GM18526 (cell line): ENCODE measurements around the gene CORO6.

Source experiments
- POLR2A ChIP-seq: IDR thresholded peaks from 3 replicates; pipeline ENCODE4 v1.6.1; 2011; ENCODE audit not compliant: insufficient read length; ENCODE audit errors: extremely low read depth

The CORO6 gene

DNA sequence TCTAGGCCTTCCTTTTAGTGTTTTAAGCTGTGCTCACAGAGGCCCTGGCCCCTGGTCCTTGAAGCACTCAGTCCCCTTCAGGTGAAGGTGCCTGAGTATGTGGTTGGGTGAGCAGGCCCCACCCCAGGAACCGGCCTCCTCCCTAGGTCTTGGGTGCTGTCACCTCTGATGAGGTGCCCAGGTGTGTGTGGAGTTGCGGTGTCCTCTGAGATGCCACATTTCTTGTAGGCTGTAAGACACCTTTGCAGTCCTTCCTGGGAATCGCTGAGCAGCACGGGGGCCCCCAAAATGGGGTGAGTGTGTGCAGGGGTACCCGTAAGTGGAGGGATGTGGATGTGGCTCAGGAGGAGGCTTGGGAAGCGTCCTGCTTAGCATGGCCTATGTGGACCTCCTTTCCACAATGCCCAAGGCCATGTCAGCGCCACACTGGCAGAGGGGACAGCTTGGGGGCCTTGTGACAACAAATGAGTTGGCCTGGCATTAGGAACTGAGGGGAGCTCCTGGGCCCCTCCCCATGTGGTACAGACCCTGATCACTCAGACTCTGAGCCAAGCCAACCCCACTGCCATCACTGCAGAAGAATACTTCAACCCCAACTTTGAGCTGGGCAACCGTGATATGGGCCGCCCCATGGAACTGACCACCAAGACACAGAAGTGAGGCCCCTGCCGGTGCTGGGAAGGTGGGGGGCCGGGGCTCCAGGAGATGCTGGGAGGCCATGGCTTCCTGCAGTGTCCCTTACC, 11.2 kb downstream of the CORO6 start:
- TF ChIP-seq POLR2A: no peak

GRCh38 chr17:29610395-29610794, 12.3 kb downstream of the CORO6 start:
- TF ChIP-seq POLR2A: no peak

- TF ChIP-seq POLR2A: no peak
Measured at GRCh38 chr17:29608986-29609385, 13.7 kb downstream of the CORO6 start.

DNA sequence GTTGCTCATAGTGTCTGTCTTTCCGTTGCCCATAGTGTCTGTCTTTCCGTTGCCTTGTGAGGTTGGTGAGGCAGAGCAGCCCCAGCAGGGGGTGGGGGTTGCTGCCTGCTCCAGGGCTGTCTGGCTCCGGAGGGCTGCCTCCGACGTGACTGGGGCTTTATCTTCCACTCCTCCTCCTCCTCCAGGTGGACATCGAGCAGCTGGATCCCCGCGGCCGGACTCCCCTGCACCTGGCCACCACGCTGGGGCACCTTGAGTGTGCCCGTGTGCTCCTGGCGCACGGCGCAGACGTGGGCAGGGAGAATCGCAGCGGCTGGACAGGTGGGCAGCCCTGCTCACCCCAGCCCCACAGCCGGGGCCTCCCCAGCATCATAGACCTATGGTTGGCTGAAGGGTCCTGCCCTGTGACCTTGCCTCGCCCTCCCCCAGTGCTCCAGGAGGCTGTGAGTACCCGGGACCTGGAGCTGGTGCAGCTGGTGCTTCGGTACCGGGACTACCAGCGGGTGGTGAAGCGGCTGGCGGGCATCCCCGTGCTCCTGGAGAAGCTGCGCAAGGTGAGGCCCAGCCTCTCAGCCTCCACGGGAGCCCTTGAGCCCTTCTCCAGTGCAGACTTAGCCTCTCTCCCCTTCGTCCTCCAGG, 15.0 kb downstream of the CORO6 start:
- TF ChIP-seq POLR2A: no peak

DNA sequence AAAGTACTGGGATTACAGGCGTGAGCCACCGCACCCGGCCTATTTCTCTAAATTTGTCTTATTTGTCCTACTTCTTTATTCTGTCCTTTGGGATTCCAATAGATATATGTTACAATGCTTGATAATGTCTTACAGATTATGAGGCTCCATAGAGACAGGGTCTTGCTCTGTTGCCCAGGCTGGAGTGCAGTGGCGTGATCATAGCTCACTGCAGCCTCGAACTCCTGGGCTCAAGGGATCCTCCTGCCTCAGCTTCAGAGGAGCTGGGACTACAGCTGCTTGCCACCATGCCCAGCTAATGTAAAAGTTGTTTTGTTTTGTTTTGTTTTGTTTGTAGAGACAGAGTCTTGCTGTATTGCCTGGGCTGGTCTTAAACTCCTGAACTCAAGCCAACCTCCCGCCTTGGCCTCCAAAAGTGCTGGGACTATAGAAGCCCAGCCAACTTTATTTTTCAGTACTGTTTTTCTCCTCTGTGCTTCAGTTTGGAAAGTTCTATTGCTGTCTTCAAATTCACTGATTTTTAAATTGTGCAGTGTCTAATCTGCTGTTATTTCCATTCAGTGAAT, 19.5 kb downstream of the CORO6 start:
- TF ChIP-seq POLR2A: no peak

GRCh38 chr17:29597361-29598172, 25.1 kb downstream of the CORO6 start:
- no peak for TF ChIP-seq POLR2A

- no peak for TF ChIP-seq POLR2A
Measured at GRCh38 chr17:29596811-29597210, 25.9 kb downstream of the CORO6 start.

DNA sequence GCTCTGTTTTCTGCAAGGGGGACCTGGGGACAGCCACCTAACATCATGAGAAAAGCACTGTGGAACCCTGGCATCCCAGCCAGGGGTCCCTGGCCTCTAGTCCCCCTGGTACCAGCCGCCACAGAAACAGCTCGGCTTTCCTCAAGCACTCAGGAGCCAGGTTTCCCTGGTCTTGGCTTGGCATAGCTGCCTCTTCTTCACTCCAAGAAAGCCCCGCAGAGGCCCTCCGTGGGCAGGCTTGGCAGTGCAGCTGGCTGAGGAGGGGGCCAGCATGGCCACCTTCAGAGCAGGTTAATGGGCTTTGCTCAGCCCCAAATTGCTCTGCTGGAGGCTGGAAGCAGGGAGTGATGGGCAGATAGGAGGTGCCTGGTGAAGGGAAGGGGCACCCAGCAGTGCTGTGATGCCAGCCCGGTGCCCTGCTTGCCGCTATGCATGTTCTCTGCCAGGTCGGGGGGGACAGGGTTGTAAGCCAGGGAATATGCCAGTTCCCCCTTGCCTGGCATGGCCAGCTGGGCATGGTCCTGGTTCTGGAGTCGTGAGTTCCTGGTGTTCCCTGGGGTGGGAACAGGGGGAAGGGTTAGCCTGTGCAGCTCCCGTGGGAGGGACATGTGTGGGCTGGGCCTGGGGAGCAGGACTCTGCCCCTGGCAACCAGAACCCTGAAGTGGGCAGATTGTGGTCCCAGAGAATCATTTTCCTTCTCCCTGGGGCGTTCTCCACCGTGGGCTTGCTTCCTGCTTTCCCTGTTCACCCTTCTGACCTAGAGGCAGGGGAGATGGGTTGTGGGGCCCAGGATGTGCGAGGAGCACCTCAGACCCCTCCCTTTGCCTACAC, 26.6 kb downstream of the CORO6 start:
- no peak for TF ChIP-seq POLR2A

- TF ChIP-seq POLR2A: no peak
Measured at GRCh38 chr17:29595107-29595942, 27.4 kb downstream of the CORO6 start.

- no peak for TF ChIP-seq POLR2A
Measured at GRCh38 chr17:29594519-29595090, 28.1 kb downstream of the CORO6 start.

DNA sequence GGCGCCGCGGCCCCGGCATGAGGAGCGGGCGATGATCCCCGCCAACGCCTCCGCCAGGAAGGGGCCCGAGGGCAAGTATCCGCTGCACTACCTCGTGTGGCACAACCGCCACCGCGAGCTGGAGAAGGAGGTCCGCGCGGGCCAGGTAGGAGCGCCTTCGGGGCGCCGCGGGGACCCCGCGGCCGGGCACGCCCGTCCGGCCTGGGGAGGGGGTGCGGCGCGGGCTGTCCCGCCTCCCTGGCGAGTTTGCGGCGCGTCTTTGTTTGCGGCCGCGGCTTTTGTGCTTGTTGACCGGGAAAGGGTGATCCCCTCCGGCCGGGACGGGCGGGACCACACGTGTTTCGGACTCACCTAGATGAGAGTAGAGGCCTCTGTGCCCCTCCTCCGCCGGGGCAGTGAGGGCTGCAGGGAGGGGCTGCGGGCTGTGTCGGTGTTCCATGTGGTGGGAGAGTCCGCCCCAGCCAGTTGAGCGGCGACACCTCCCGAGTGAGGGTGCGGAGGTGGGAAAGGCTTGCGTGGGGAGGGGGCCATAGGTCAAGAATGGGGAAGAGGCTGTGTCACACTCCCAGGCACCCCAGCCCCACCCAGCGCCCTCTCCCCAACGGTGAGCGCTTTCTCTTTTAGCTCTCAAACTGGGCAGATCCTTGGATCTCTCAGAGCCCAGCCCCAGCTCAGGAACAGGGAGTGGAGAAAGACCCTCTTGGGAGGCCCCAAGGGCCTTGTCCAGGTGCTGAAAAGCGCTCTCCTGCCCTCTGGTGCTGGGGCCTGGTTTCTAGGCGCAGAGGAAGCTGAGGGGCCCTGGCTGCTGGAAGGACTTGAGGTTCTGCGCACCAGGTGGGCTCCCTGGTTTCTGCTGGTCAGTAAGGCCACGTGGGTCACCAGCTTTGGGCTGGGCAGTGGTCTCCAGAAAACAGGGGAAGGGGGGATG, 28.9 kb downstream of the CORO6 start:
- TF ChIP-seq POLR2A: no peak

GRCh38 chr17:29592850-29593551, 29.7 kb downstream of the CORO6 start, which contains the start of gene ANKRD13B:
ANKRD13B (plus strand) TSS chr17:29593132; CDS start chr17:29593622, 490 bp downstream.
- no peak for TF ChIP-seq POLR2A
